ENCODE data around the gene MCRIP2. TPM values are rescaled to one million over a fixed set of nuclear protein-coding genes. Genes with fewer than 3 reads are reported as not detected.
"Not testable (repeated sequence)": the region's sequence is repeated elsewhere in the genome, so short reads cannot be mapped to it uniquely, and the experiment has no call there.

Gene MCRIP2
- total and polyA plus RNA-seq, 9 donors = 0.98 to 42.3 (median 31.2) TPM

GRCh38 chr16:689175-689897 lies 47.7 kb downstream of the MCRIP2 start:
- intact Hi-C loops (cut with DNase I) = no loop called here
- peak overlapping the region in 1 of 2 donors; percentile 71 for H3K27ac ChIP-seq
- no peaks in the 10 kb centered on the region for H3K27me3 ChIP-seq
- 69 to 87% (median 72%) methylated on average over 25 to 26 of the region's 26 CpGs for WGBS, 3 donors
- peak in 1 of 5 donors; percentile 49 for DNase-seq
- peaks cover 19% of the 10 kb centered on the region for H3K4me1 ChIP-seq (ENCODE audit: insufficient read depth)
- peak overlapping the region; percentile 96 for H3K4me3 ChIP-seq
- no peaks in the 10 kb centered on the region for H3K9me3 ChIP-seq
- H3K36me3 ChIP-seq = no peaks in the 10 kb centered on the region
- TF ChIP-seq EP300 (IDR thresholded peaks at IDR 0.05) (no peak), CTCF (IDR thresholded peaks at IDR 0.05) (no peak), POLR2A (IDR thresholded peaks at IDR 0.05) (no peak)

GRCh38 chr16:691242-691641 lies 49.6 kb downstream of the MCRIP2 start:
- H3K36me3 ChIP-seq; DNase-seq; H3K4me3 ChIP-seq; H3K27ac ChIP-seq; intact Hi-C loops (cut with DNase I); H3K27me3 ChIP-seq; H3K9me3 ChIP-seq: not testable (repeated sequence)
- peaks cover 21% of the 10 kb centered on the region for H3K4me1 ChIP-seq (ENCODE audit: insufficient read depth)
- 83 to 89% (median 84%) methylated on average over 16 of the region's 16 CpGs for WGBS, 3 donors

- no peak for DNase-seq
- Histone ChIP-seq H3K4me3 (no peak overlapping the region), H3K36me3 (no peaks in the 10 kb centered on the region), H3K9me3 (no peaks in the 10 kb centered on the region), H3K27me3 (no peaks in the 10 kb centered on the region), H3K4me1 (ENCODE audit: insufficient read depth) (peaks cover 21% of the 10 kb centered on the region), H3K27ac (no peak overlapping the region)
- no peak for TF ChIP-seq EP300 (IDR thresholded peaks at IDR 0.05)
- no peak for TF ChIP-seq POLR2A (IDR thresholded peaks at IDR 0.05)
- no peak for TF ChIP-seq CTCF (IDR thresholded peaks at IDR 0.05)
- WGBS, 3 donors = 67 to 68% (median 68%) methylated on average over 10 of the region's 10 CpGs
- intact Hi-C loops (cut with DNase I) = no loop called here
Measured at GRCh38 chr16:692356-693108, 50.9 kb downstream of the MCRIP2 start.

GRCh38 chr16:693364-693763 lies 51.7 kb downstream of the MCRIP2 start:
- WGBS, 3 donors = 23 to 35% (median 32%) methylated on average over 17 to 22 of the region's 22 CpGs
- no peaks in the 10 kb centered on the region for H3K9me3 ChIP-seq

More at GRCh38 chr16:693364-693763, 51.7 kb downstream of the MCRIP2 start:
- no peak overlapping the region for H3K4me3 ChIP-seq
- H3K4me1 ChIP-seq (ENCODE audit: insufficient read depth) = peaks cover 21% of the 10 kb centered on the region
- intact Hi-C loops (cut with DNase I) = no loop called here
- TF ChIP-seq POLR2A (IDR thresholded peaks at IDR 0.05) = no peak
- TF ChIP-seq CTCF (IDR thresholded peaks at IDR 0.05) = no peak
- no peak for TF ChIP-seq EP300 (IDR thresholded peaks at IDR 0.05)
- H3K27me3 ChIP-seq = no peaks in the 10 kb centered on the region
- H3K36me3 ChIP-seq = no peaks in the 10 kb centered on the region
- no peak for DNase-seq
- no peak overlapping the region for H3K27ac ChIP-seq
